Measurements from ENCODE around the gene ELOVL6. TPM values are rescaled to one million over a fixed set of nuclear protein-coding genes. Genes with fewer than 3 reads are reported as not detected.
"Not testable (repeated sequence)": the region's sequence is repeated elsewhere in the genome, so short reads cannot be mapped to it uniquely, and the experiment has no call there.

The ELOVL6 gene
- total and polyA plus RNA-seq, 2 experiments from 2014 or later, result 12.8 to 18.1 TPM

DNA sequence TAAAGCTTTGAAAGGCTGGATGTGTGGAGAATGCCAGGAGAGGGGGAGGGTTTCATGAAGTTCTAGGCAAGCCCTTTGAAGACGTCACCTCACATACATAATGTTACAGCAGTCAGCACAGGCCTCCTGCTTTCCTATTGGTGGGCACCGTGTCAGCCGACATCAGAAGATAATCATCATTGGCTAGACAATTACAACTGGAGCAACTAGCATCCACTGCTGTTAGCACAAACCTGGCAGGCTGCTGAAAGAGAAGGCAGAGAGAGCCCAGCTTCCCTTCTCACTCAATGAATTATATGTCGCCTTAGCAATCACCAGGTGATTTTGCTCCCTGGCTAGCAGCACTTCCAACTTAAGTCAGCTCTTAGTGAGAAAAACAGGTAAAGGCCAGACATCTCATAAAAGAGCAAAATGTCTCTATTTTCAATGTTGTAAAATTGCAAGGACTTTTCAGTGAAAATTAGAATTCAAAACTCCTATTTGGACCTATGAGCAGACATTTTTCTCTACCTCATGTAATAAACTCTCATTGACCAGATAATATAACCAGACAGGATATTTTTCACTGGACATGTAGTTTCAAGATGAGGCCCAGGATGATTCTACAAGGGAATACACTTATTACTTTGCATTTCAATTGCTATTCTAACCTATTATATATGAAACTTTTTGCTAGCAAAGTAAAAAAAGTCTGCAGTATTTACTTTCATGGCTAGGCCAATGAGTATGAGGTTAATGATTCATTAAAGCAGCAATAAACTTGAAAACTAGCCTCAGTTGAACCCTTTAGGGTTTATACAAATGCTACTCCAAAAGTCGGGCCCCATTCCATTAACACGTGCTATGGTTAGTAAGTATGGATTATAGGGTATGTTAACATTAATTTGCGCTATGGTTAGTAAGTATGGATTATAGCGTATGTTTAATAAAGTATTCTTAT is 4.3 kb downstream of the ELOVL6 start:
- Histone ChIP-seq H3K36me3 (replicated peaks; ENCODE audit: insufficient read depth, low read depth) (no peaks in the 10 kb centered on the region), H3K4me2 (peak overlapping the region; percentile 93), H3K4me3 (no peak overlapping the region), H3K9me3 (ENCODE audit: low read depth) (no peaks in the 10 kb centered on the region), H4K20me1 (ENCODE audit: insufficient read depth, poor library complexity, severe bottlenecking) (no peaks in the 10 kb centered on the region), H3K27me3 (no peaks in the 10 kb centered on the region), H3K79me2 (peaks cover 50% of the 10 kb centered on the region), H3K9me2 (replicated peaks; ENCODE audit: insufficient read depth) (no peaks in the 10 kb centered on the region), H2AFZ (no peak overlapping the region), H3K4me1 (ENCODE audit: insufficient read depth) (peaks cover 33% of the 10 kb centered on the region), H3K27ac (peak overlapping the region; percentile 88)
- peak; percentile 93 for DNase-seq (ENCODE audit: low spot score)
- TF ChIP-seq EZH2 (IDR thresholded peaks at IDR 0.05; ENCODE audit: borderline replicate concordance) (no peak), EZH2phosphoT487 (IDR thresholded peaks at IDR 0.05; ENCODE audit: low read depth, severe bottlenecking, unreplicated experiment) (no peak)
- TF ChIP-seq, protein P1, sequence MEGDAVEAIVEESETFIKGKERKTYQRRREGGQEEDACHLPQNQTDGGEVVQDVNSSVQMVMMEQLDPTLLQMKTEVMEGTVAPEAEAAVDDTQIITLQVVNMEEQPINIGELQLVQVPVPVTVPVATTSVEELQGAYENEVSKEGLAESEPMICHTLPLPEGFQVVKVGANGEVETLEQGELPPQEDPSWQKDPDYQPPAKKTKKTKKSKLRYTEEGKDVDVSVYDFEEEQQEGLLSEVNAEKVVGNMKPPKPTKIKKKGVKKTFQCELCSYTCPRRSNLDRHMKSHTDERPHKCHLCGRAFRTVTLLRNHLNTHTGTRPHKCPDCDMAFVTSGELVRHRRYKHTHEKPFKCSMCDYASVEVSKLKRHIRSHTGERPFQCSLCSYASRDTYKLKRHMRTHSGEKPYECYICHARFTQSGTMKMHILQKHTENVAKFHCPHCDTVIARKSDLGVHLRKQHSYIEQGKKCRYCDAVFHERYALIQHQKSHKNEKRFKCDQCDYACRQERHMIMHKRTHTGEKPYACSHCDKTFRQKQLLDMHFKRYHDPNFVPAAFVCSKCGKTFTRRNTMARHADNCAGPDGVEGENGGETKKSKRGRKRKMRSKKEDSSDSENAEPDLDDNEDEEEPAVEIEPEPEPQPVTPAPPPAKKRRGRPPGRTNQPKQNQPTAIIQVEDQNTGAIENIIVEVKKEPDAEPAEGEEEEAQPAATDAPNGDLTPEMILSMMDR (IDR thresholded peaks at IDR 0.05; ENCODE audit: poor library complexity), result no peak
- WGBS (ENCODE audit: low lambda C conversion rate, missing lambda C conversion rate), result 46% methylated on average over 8 of the region's 8 CpGs

DNA sequence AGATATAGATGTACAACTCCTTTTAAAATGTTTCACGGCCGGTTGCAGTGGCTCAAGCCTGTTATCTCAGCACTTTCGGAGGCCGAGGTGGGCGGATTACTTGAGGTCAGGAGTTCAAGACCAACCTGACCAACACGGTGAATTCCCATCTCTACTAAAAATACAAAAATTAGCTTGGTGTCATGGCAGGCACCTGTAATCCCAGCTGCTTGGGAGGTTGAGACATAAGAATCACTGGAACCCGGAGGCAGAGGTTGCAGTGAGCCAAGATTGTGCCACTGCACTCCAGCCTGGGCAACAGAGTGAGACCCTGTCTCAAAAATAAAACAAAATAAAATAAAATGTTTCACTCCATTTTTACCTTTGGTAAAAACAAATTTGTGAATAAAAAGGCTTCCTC is 5.1 kb downstream of the ELOVL6 start:
- DNase-seq (ENCODE audit: low spot score); H3K9me2 ChIP-seq (replicated peaks; ENCODE audit: insufficient read depth); H3K4me3 ChIP-seq; H3K9me3 ChIP-seq (ENCODE audit: low read depth); H3K36me3 ChIP-seq (replicated peaks; ENCODE audit: insufficient read depth, low read depth); H4K20me1 ChIP-seq (ENCODE audit: insufficient read depth, poor library complexity, severe bottlenecking); H3K27me3 ChIP-seq: not testable (repeated sequence)
- 38% methylated on average over 7 of the region's 7 CpGs for WGBS (ENCODE audit: low lambda C conversion rate, missing lambda C conversion rate)
- Histone ChIP-seq H3K4me1 (ENCODE audit: insufficient read depth) (peaks cover 33% of the 10 kb centered on the region), H2AFZ (peak overlapping the region; percentile 14), H3K27ac (peak overlapping the region; percentile 87), H3K4me2 (peak overlapping the region; percentile 62), H3K79me2 (peaks cover 53% of the 10 kb centered on the region)

DNA sequence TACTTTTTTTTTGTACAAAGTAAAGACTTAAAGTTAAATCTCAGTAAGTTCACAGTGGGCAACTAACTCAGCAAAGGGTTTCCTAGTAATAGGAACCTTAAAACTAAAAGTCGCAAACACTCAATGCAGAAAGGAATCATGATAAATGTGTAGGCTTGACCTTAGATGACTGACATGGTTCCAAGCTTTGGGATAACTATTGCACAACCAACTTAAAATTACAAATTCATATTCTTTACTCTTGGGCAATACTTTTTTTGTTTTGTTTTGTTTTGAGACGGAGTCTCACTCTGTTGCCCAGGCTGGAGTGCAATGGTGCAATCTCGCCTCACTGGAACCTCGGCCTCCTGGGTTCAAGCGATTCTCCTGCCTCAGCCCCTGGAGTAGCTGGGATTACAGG is 8.2 kb downstream of the ELOVL6 start:
- H4K20me1 ChIP-seq (ENCODE audit: insufficient read depth, poor library complexity, severe bottlenecking), result no peaks in the 10 kb centered on the region
- 91% methylated on average over 5 of the region's 5 CpGs for WGBS (ENCODE audit: low lambda C conversion rate, missing lambda C conversion rate)

DNA sequence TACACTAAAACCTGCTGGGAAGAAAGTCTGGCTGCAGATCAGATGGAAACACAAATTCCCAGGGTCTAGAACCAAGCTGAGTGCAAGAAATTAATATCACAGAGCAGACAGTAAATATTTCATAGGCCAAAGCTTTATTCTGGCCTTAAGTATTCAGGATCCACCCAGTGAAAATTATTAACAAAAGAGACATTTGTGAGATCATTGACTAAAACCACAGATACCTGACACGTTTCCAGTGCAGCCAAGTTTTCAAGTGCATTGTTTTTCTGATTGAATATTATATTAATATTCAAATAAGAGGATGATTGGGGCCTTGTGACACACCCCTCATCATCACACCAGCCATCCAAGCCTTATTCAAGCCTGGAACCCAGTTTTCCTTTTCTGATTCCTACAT is 10.3 kb downstream of the ELOVL6 start:
- H3K36me3 ChIP-seq (replicated peaks; ENCODE audit: insufficient read depth, low read depth), result no peaks in the 10 kb centered on the region
- peaks cover 70% of the 10 kb centered on the region for H3K79me2 ChIP-seq
- DNase-seq (ENCODE audit: low spot score), result no peak
- TF ChIP-seq, protein P1 (IDR thresholded peaks at IDR 0.05; ENCODE audit: poor library complexity), result no peak
- TF ChIP-seq EZH2phosphoT487 (IDR thresholded peaks at IDR 0.05; ENCODE audit: low read depth, severe bottlenecking, unreplicated experiment) (no peak), EZH2 (IDR thresholded peaks at IDR 0.05; ENCODE audit: borderline replicate concordance) (no peak)
- H2AFZ ChIP-seq, result no peak overlapping the region
- H4K20me1 ChIP-seq (ENCODE audit: insufficient read depth, poor library complexity, severe bottlenecking), result no peaks in the 10 kb centered on the region
- no peaks in the 10 kb centered on the region for H3K9me3 ChIP-seq (ENCODE audit: low read depth)
- peaks cover 7% of the 10 kb centered on the region for H3K4me1 ChIP-seq (ENCODE audit: insufficient read depth)
- no peaks in the 10 kb centered on the region for H3K9me2 ChIP-seq (replicated peaks; ENCODE audit: insufficient read depth)
- H3K27ac ChIP-seq, result no peak overlapping the region
- WGBS (ENCODE audit: low lambda C conversion rate, missing lambda C conversion rate), result 88% methylated on average over 1 of the region's 1 CpG
- no peak overlapping the region for H3K4me2 ChIP-seq
- no peaks in the 10 kb centered on the region for H3K27me3 ChIP-seq
- no peak overlapping the region for H3K4me3 ChIP-seq

More for the DNA sequence above, 8.2 kb downstream of the ELOVL6 start:
- Histone ChIP-seq H3K4me2 (no peak overlapping the region), H3K9me2 (replicated peaks; ENCODE audit: insufficient read depth) (no peaks in the 10 kb centered on the region), H3K79me2 (peaks cover 62% of the 10 kb centered on the region), H3K4me1 (ENCODE audit: insufficient read depth) (peaks cover 24% of the 10 kb centered on the region), H3K36me3 (replicated peaks; ENCODE audit: insufficient read depth, low read depth) (no peaks in the 10 kb centered on the region), H3K27ac (no peak overlapping the region), H2AFZ (no peak overlapping the region), H3K9me3 (ENCODE audit: low read depth) (no peaks in the 10 kb centered on the region), H3K4me3 (no peak overlapping the region), H3K27me3 (no peaks in the 10 kb centered on the region)
- DNase-seq (ENCODE audit: low spot score), result no peak
- TF ChIP-seq, protein P1 (IDR thresholded peaks at IDR 0.05; ENCODE audit: poor library complexity), result no peak
- TF ChIP-seq EZH2phosphoT487 (IDR thresholded peaks at IDR 0.05; ENCODE audit: low read depth, severe bottlenecking, unreplicated experiment) (no peak), EZH2 (IDR thresholded peaks at IDR 0.05; ENCODE audit: borderline replicate concordance) (no peak)

All from hepatocyte (in vitro differentiated cells).